ENCODE data around the gene SRMS. TPM values are rescaled to one million over a fixed set of nuclear protein-coding genes. Genes with fewer than 3 reads are reported as not detected.

The SRMS gene
- total and polyA plus RNA-seq, 5 donors from 2014 or later: not detected

- peaks cover 28% of the 10 kb centered on the region for H3K4me1 ChIP-seq (ENCODE audit: control insufficient read depth, insufficient read depth, low read length, poor library complexity, severe bottlenecking)
- Mint-ChIP-seq H3K4me1 (peaks cover 0 to 30% (median 9%) of the 10 kb centered on the region in 4 donors), H3K9me3 (peaks cover 0 to 1% (median 0%) of the 10 kb centered on the region in 7 donors), H3K36me3 (no peaks in the 10 kb centered on the region), H3K27me3 (peaks cover 16% of the 10 kb centered on the region), H3K4me3 (peak overlapping the region in 1 of 4 donors; percentile 19), H3K27ac (peak overlapping the region in 1 of 3 donors; percentile 56)
- no peaks in the 10 kb centered on the region for H3K27me3 ChIP-seq (ENCODE audit: control insufficient read depth, insufficient read depth, low read length)
- ATAC-seq (ENCODE audit: low read depth in 2 of 2) (no peak), DNase-seq (no peak)
- H3K27ac ChIP-seq (ENCODE audit: insufficient read depth, low read length, poor library complexity, severe bottlenecking): no peak overlapping the region
- no peak overlapping the region for H3K4me3 ChIP-seq (ENCODE audit: low read depth, low read length)
- no peaks in the 10 kb centered on the region for H3K36me3 ChIP-seq (ENCODE audit: control insufficient read depth, insufficient read depth, low read length)
- no peaks in the 10 kb centered on the region for H3K9me3 ChIP-seq (ENCODE audit: control insufficient read depth in 2 of 2, low read length in 2 of 2)
Measured at GRCh38 chr20:63551068-63551467, 3.5 kb upstream of the SRMS start.

GRCh38 chr20:63549679-63550282 lies 2.2 kb upstream of the SRMS start:
- H3K36me3 ChIP-seq (ENCODE audit: control insufficient read depth, insufficient read depth, low read length): no peaks in the 10 kb centered on the region
- Mint-ChIP-seq H3K4me1 (peaks cover 0 to 30% (median 12%) of the 10 kb centered on the region in 4 donors), H3K27me3 (peaks cover 16% of the 10 kb centered on the region), H3K4me3 (no peak overlapping the region), H3K27ac (no peak overlapping the region), H3K9me3 (peaks cover 0 to 1% (median 0%) of the 10 kb centered on the region in 7 donors), H3K36me3 (no peaks in the 10 kb centered on the region)
- no peak overlapping the region for H3K27ac ChIP-seq (ENCODE audit: insufficient read depth, low read length, poor library complexity, severe bottlenecking)
- no peak for ATAC-seq (ENCODE audit: low read depth in 2 of 2)
- no peak overlapping the region for H3K4me3 ChIP-seq (ENCODE audit: low read depth, low read length)
- no peaks in the 10 kb centered on the region for H3K9me3 ChIP-seq (ENCODE audit: control insufficient read depth in 2 of 2, low read length in 2 of 2)
- DNase-seq: no peak
- H3K27me3 ChIP-seq (ENCODE audit: control insufficient read depth, insufficient read depth, low read length): no peaks in the 10 kb centered on the region
- peaks cover 28% of the 10 kb centered on the region for H3K4me1 ChIP-seq (ENCODE audit: control insufficient read depth, insufficient read depth, low read length, poor library complexity, severe bottlenecking)

- Mint-ChIP-seq H3K9me3 (peaks cover 0 to 1% (median 0%) of the 10 kb centered on the region in 7 donors), H3K36me3 (no peaks in the 10 kb centered on the region), H3K27ac (no peak overlapping the region), H3K4me3 (peak overlapping the region in 1 of 4 donors; percentile 82), H3K27me3 (peaks cover 16% of the 10 kb centered on the region), H3K4me1 (peaks cover 0 to 23% (median 12%) of the 10 kb centered on the region in 4 donors)
- DNase-seq (no peak), ATAC-seq (ENCODE audit: low read depth in 2 of 2) (no peak)
- Histone ChIP-seq H3K36me3 (ENCODE audit: control insufficient read depth, insufficient read depth, low read length) (no peaks in the 10 kb centered on the region), H3K4me3 (ENCODE audit: low read depth, low read length) (no peak overlapping the region), H3K4me1 (ENCODE audit: control insufficient read depth, insufficient read depth, low read length, poor library complexity, severe bottlenecking) (peaks cover 21% of the 10 kb centered on the region), H3K27me3 (ENCODE audit: control insufficient read depth, insufficient read depth, low read length) (no peaks in the 10 kb centered on the region), H3K9me3 (ENCODE audit: control insufficient read depth in 2 of 2, low read length in 2 of 2) (no peaks in the 10 kb centered on the region), H3K27ac (ENCODE audit: insufficient read depth, low read length, poor library complexity, severe bottlenecking) (no peak overlapping the region)
Measured at GRCh38 chr20:63549019-63549418, 1.5 kb upstream of the SRMS start.

- Mint-ChIP-seq H3K27ac (no peak overlapping the region), H3K4me3 (no peak overlapping the region)
- ATAC-seq (ENCODE audit: low read depth in 2 of 2): no peak
Measured at GRCh38 chr20:63548542-63548941, 993 bp upstream of the SRMS start.

GRCh38 chr20:63546956-63547724 lies 409 bp downstream of the SRMS start:
- no peaks in the 10 kb centered on the region for H3K27me3 ChIP-seq (ENCODE audit: control insufficient read depth, insufficient read depth, low read length)
- Mint-ChIP-seq H3K27me3 (peaks cover 16% of the 10 kb centered on the region), H3K4me3 (peak overlapping the region in 1 of 4 donors; percentile 29), H3K36me3 (no peaks in the 10 kb centered on the region), H3K27ac (peak overlapping the region in 1 of 3 donors; percentile 4), H3K4me1 (peaks cover 2 to 16% (median 10%) of the 10 kb centered on the region in 4 donors), H3K9me3 (no peaks in the 10 kb centered on the region)
- no peaks in the 10 kb centered on the region for H3K9me3 ChIP-seq (ENCODE audit: control insufficient read depth in 2 of 2, low read length in 2 of 2)
- ATAC-seq (ENCODE audit: low read depth in 2 of 2) (no peak), DNase-seq (no peak)
- H3K36me3 ChIP-seq (ENCODE audit: control insufficient read depth, insufficient read depth, low read length): no peaks in the 10 kb centered on the region
- H3K4me1 ChIP-seq (ENCODE audit: control insufficient read depth, insufficient read depth, low read length, poor library complexity, severe bottlenecking): peaks cover 3% of the 10 kb centered on the region
- no peak overlapping the region for H3K27ac ChIP-seq (ENCODE audit: insufficient read depth, low read length, poor library complexity, severe bottlenecking)
- H3K4me3 ChIP-seq (ENCODE audit: low read depth, low read length): no peak overlapping the region

More at GRCh38 chr20:63548542-63548941, 993 bp upstream of the SRMS start:
- Mint-ChIP-seq H3K9me3 (peaks cover 0 to 1% (median 0%) of the 10 kb centered on the region in 7 donors), H3K36me3 (no peaks in the 10 kb centered on the region), H3K4me1 (peaks cover 3 to 24% (median 15%) of the 10 kb centered on the region in 4 donors), H3K27me3 (peaks cover 16% of the 10 kb centered on the region)
- Histone ChIP-seq H3K4me3 (ENCODE audit: low read depth, low read length) (no peak overlapping the region), H3K27ac (ENCODE audit: insufficient read depth, low read length, poor library complexity, severe bottlenecking) (no peak overlapping the region), H3K36me3 (ENCODE audit: control insufficient read depth, insufficient read depth, low read length) (no peaks in the 10 kb centered on the region), H3K27me3 (ENCODE audit: control insufficient read depth, insufficient read depth, low read length) (no peaks in the 10 kb centered on the region), H3K4me1 (ENCODE audit: control insufficient read depth, insufficient read depth, low read length, poor library complexity, severe bottlenecking) (peaks cover 17% of the 10 kb centered on the region), H3K9me3 (ENCODE audit: control insufficient read depth in 2 of 2, low read length in 2 of 2) (no peaks in the 10 kb centered on the region)
- DNase-seq: no peak

- Mint-ChIP-seq H3K9me3 (no peaks in the 10 kb centered on the region), H3K4me1 (peaks cover 2 to 16% (median 8%) of the 10 kb centered on the region in 4 donors), H3K36me3 (no peaks in the 10 kb centered on the region), H3K27ac (no peak overlapping the region), H3K27me3 (peaks cover 16% of the 10 kb centered on the region), H3K4me3 (peak overlapping the region in 2 of 4 donors; percentile 11 to 51)
- no peak for DNase-seq
- Histone ChIP-seq H3K36me3 (ENCODE audit: control insufficient read depth, insufficient read depth, low read length) (no peaks in the 10 kb centered on the region), H3K9me3 (ENCODE audit: control insufficient read depth in 2 of 2, low read length in 2 of 2) (no peaks in the 10 kb centered on the region), H3K27ac (ENCODE audit: insufficient read depth, low read length, poor library complexity, severe bottlenecking) (no peak overlapping the region), H3K27me3 (ENCODE audit: control insufficient read depth, insufficient read depth, low read length) (no peaks in the 10 kb centered on the region), H3K4me1 (ENCODE audit: control insufficient read depth, insufficient read depth, low read length, poor library complexity, severe bottlenecking) (no peaks in the 10 kb centered on the region), H3K4me3 (ENCODE audit: low read depth, low read length) (no peak overlapping the region)
- ATAC-seq (ENCODE audit: low read depth in 2 of 2): no peak
Measured at GRCh38 chr20:63546256-63546955, 1.1 kb downstream of the SRMS start.

- H3K27me3 Mint-ChIP-seq: peaks cover 16% of the 10 kb centered on the region
- H3K4me3 ChIP-seq (ENCODE audit: low read depth, low read length): no peak overlapping the region
- no peak overlapping the region for H3K27ac Mint-ChIP-seq
- no peaks in the 10 kb centered on the region for H3K4me1 ChIP-seq (ENCODE audit: control insufficient read depth, insufficient read depth, low read length, poor library complexity, severe bottlenecking)
- no peaks in the 10 kb centered on the region for H3K36me3 Mint-ChIP-seq
- DNase-seq (no peak), ATAC-seq (ENCODE audit: low read depth in 2 of 2) (no peak)
- no peak overlapping the region for H3K27ac ChIP-seq (ENCODE audit: insufficient read depth, low read length, poor library complexity, severe bottlenecking)
- H3K4me1 Mint-ChIP-seq: peaks cover 2 to 16% (median 6%) of the 10 kb centered on the region in 4 donors
- peak overlapping the region in 1 of 4 donors; percentile 51 for H3K4me3 Mint-ChIP-seq
- H3K9me3 Mint-ChIP-seq: no peaks in the 10 kb centered on the region
- H3K27me3 ChIP-seq (ENCODE audit: control insufficient read depth, insufficient read depth, low read length): no peaks in the 10 kb centered on the region
- no peaks in the 10 kb centered on the region for H3K9me3 ChIP-seq (ENCODE audit: control insufficient read depth in 2 of 2, low read length in 2 of 2)
- no peaks in the 10 kb centered on the region for H3K36me3 ChIP-seq (ENCODE audit: control insufficient read depth, insufficient read depth, low read length)
Measured at GRCh38 chr20:63545814-63546213, 1.7 kb downstream of the SRMS start.
